GM12878 (cell line): ENCODE data around the gene PTCRA. TPM values are rescaled to one million over a fixed set of nuclear protein-coding genes. Genes with fewer than 3 reads are reported as not detected.

Source experiments
- ASH2L ChIP-seq: fragments of 300-600, 200-600 bp; sonication (generic); IDR thresholded peaks from 2 replicates; pipeline ENCODE4 v1.6.1; 2017; ENCODE audit warnings: low read depth, mild to moderate bottlenecking, borderline replicate concordance
- BACH1 ChIP-seq: fragments of 450-650 bp; IDR thresholded peaks from 2 replicates; pipeline ENCODE4 v1.6.1; 2017; ENCODE audit warnings: mild to moderate bottlenecking, borderline replicate concordance
- CHD1 ChIP-seq: IDR thresholded peaks from 2 replicates; pipeline ENCODE4 v1.6.1; 2012; ENCODE audit warnings: low read depth, low read length, improper control_type of control experiment
- EP300 ChIP-seq, 2 experiments: fragments of 150-350 bp in 1 of 2; IDR thresholded peaks; 2 replicates each; pipeline ENCODE4 v1.6.1; 2011 to 2012; ENCODE audit warnings: low read depth in 2 of 2, low read length in 2 of 2, borderline replicate concordance in 1 of 2, improper control_type of control experiment in 1 of 2, inconsistent platforms in 1 of 2; ENCODE audit not compliant: control insufficient read depth in 1 of 2
- HCFC1 ChIP-seq: fragments of 150-350 bp; IDR thresholded peaks from 2 replicates; pipeline ENCODE4 v1.6.1; 2014; ENCODE audit warnings: low read length
- NBN ChIP-seq: fragments of 450-650 bp; IDR thresholded peaks from 2 replicates; pipeline ENCODE4 v1.6.1; 2016
- NFXL1 ChIP-seq: fragments of 450-650 bp; IDR thresholded peaks from 2 replicates; pipeline ENCODE4 v1.6.1; 2017; ENCODE audit warnings: antibody characterized with exemption, mild to moderate bottlenecking, borderline replicate concordance
- PAX8 ChIP-seq: fragments of 450-650 bp; IDR thresholded peaks from 2 replicates; pipeline ENCODE4 v1.6.1; 2017; ENCODE audit warnings: mild to moderate bottlenecking, moderate library complexity
- RFX5 ChIP-seq: IDR thresholded peaks from 2 replicates; pipeline ENCODE4 v1.6.1; 2011; ENCODE audit warnings: low read depth, low read length, improper control_type of control experiment
- SMC3 ChIP-seq: IDR thresholded peaks from 2 replicates; pipeline ENCODE4 v1.6.1; 2011; ENCODE audit warnings: low read length, improper control_type of control experiment, borderline replicate concordance
- STAT1 ChIP-seq: fragments of 450-650 bp; conservative IDR thresholded peaks from 2 replicates; pipeline ENCODE4 v1.6.1; 2014; ENCODE audit warnings: antibody characterized with exemption, mild to moderate bottlenecking
- TBL1XR1 ChIP-seq: IDR thresholded peaks from 2 replicates; pipeline ENCODE4 v1.6.1; 2012; ENCODE audit warnings: low read depth, low read length, improper control_type of control experiment
- WRNIP1 ChIP-seq: IDR thresholded peaks from 2 replicates; pipeline ENCODE4 v1.6.1; 2011; ENCODE audit warnings: low read depth, low read length, improper control_type of control experiment, borderline replicate concordance
- polyA plus RNA-seq, 11 experiments: library from polyadenylated mRNA; depleted of rRNA in 4 of 11; unstranded in 6 of 11; stranded (reverse) in 5 of 11; fragments of >200 nt; fragmentation: Nextera tagmentation in 4 of 11; fragmentation: Illumina TruSeq in 1 of 11; extraction: Ambion mirVana in 4 of 11; extraction: Trizol in 1 of 11; gene quantifications; 1 replicate in 1 of 11; 2 replicates in 10 of 11; pipeline versions ENCODE4 v1.2.1 to v1.2.3, GENCODE V29; 2011 to 2016; ENCODE audit warnings: inconsistent platforms in 2 of 11, missing spikeins in 2 of 11, low read depth in 1 of 11
- total RNA-seq, 4 experiments: library from RNA; depleted of rRNA in 3 of 4; stranded (reverse); fragments of >200 nt in 3 of 4; fragmentation: Illumina TruSeq in 1 of 4; extraction: Trizol in 1 of 4; gene quantifications; 2 replicates each; pipeline versions ENCODE4 v1.2.1 to v1.2.3, GENCODE V29; 2013 to 2021
- TF ChIP-seq, protein P1 (sequence below): fragments of 450-650 bp; IDR thresholded peaks from 2 replicates; pipeline ENCODE4 v1.6.1; 2017; ENCODE audit warnings: low read depth, mild to moderate bottlenecking, moderate library complexity
- TF ChIP-seq, protein P2 (sequence below): fragments of 450-650 bp; IDR thresholded peaks from 2 replicates; pipeline ENCODE4 v1.6.1; 2018; ENCODE audit warnings: mild to moderate bottlenecking, low read depth, moderate library complexity; ENCODE audit not compliant: partially characterized antibody
- TF ChIP-seq, protein P3 (sequence below): IDR thresholded peaks from 2 replicates; pipeline ENCODE4 v1.6.1; 2012; ENCODE audit warnings: low read length, inconsistent platforms
- TF ChIP-seq, protein P4 (sequence below): fragments of 150-350 bp; IDR thresholded peaks from 2 replicates; pipeline ENCODE4 v1.6.1; 2014; ENCODE audit warnings: mild to moderate bottlenecking, low read depth, low read length
- TF ChIP-seq, protein P5 (sequence below): fragments of 450-650 bp; IDR thresholded peaks from 2 replicates; pipeline ENCODE4 v1.6.1; 2017; ENCODE audit warnings: mild to moderate bottlenecking, moderate library complexity

Gene PTCRA
- total and polyA plus RNA-seq, 10 of the 15 experiments (the other 5 are each of a cell fraction or from before 2014, with no cell fraction given): 0.10 to 1.1 (median 0.19) TPM; not detected in 4

DNA sequence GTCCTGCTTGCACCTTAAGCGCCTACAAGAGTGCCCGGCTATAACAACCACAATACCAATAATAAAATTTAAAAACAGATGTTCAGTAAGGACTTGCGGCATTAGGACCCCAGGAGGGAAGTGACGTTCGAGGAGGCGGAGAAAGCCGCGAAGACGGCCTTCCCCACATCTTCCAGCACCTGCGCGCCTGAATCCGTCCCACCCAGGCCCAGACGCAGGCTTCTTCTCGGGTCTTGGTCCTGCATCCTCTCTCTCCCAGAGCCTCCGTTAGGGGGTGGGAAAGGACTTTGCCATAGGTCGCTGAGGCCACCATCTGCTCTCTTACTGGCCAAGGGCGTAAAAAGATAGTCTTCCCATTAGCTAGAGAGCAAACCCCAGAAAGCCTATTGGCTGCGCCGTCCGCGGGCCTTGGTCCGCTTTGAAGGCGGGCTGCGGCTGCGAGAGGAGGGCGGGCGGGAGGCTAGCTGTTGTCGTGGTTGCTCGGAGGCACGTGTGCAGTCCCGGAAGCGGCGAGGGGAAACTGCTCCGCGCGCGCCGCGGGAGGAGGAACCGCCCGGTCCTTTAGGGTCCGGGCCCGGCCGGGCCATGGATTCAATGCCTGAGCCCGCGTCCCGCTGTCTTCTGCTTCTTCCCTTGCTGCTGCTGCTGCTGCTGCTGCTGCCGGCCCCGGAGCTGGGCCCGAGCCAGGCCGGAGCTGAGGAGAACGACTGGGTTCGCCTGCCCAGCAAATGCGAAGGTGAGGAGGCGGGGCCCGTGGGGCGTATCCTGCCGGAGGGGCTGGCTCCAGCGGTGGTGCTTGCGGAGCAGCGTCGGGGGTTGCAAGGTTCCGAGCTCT lies 13.3 kb downstream of the PTCRA start, which contains the start of gene CNPY3 (continued):
- TF ChIP-seq, protein P1, sequence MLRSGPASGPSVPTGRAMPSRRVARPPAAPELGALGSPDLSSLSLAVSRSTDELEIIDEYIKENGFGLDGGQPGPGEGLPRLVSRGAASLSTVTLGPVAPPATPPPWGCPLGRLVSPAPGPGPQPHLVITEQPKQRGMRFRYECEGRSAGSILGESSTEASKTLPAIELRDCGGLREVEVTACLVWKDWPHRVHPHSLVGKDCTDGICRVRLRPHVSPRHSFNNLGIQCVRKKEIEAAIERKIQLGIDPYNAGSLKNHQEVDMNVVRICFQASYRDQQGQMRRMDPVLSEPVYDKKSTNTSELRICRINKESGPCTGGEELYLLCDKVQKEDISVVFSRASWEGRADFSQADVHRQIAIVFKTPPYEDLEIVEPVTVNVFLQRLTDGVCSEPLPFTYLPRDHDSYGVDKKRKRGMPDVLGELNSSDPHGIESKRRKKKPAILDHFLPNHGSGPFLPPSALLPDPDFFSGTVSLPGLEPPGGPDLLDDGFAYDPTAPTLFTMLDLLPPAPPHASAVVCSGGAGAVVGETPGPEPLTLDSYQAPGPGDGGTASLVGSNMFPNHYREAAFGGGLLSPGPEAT: peak; percentile 45; the same call in 1 of the 2 replicates
- TF ChIP-seq NFXL1 (no peak), RFX5 (peak; percentile 84), ASH2L (no peak), HCFC1 (peak; percentile 48; the same call in 1 of the 2 replicates), EP300 (IDR thresholded peaks at IDR 0.05; ENCODE audit: borderline replicate concordance in 1 of 2, control insufficient read depth in 1 of 2, low read depth in 2 of 2, low read length in 2 of 2) (peak in 1 of 2 experiments; percentile 72; a peak in 1 of 4 replicates), PAX8 (no peak), WRNIP1 (no peak), SMC3 (no peak), BACH1 (peak; percentile 81; the same call in 1 of the 2 replicates), NBN (no peak), TBL1XR1 (no peak), STAT1 (no peak), CHD1 (no peak)
- TF ChIP-seq, protein P2, sequence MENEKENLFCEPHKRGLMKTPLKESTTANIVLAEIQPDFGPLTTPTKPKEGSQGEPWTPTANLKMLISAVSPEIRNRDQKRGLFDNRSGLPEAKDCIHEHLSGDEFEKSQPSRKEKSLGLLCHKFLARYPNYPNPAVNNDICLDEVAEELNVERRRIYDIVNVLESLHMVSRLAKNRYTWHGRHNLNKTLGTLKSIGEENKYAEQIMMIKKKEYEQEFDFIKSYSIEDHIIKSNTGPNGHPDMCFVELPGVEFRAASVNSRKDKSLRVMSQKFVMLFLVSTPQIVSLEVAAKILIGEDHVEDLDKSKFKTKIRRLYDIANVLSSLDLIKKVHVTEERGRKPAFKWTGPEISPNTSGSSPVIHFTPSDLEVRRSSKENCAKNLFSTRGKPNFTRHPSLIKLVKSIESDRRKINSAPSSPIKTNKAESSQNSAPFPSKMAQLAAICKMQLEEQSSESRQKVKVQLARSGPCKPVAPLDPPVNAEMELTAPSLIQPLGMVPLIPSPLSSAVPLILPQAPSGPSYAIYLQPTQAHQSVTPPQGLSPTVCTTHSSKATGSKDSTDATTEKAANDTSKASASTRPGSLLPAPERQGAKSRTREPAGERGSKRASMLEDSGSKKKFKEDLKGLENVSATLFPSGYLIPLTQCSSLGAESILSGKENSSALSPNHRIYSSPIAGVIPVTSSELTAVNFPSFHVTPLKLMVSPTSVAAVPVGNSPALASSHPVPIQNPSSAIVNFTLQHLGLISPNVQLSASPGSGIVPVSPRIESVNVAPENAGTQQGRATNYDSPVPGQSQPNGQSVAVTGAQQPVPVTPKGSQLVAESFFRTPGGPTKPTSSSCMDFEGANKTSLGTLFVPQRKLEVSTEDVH: peak; percentile 1
- TF ChIP-seq, protein P3, sequence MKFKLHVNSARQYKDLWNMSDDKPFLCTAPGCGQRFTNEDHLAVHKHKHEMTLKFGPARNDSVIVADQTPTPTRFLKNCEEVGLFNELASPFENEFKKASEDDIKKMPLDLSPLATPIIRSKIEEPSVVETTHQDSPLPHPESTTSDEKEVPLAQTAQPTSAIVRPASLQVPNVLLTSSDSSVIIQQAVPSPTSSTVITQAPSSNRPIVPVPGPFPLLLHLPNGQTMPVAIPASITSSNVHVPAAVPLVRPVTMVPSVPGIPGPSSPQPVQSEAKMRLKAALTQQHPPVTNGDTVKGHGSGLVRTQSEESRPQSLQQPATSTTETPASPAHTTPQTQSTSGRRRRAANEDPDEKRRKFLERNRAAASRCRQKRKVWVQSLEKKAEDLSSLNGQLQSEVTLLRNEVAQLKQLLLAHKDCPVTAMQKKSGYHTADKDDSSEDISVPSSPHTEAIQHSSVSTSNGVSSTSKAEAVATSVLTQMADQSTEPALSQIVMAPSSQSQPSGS: no peak
- TF ChIP-seq, protein P4, sequence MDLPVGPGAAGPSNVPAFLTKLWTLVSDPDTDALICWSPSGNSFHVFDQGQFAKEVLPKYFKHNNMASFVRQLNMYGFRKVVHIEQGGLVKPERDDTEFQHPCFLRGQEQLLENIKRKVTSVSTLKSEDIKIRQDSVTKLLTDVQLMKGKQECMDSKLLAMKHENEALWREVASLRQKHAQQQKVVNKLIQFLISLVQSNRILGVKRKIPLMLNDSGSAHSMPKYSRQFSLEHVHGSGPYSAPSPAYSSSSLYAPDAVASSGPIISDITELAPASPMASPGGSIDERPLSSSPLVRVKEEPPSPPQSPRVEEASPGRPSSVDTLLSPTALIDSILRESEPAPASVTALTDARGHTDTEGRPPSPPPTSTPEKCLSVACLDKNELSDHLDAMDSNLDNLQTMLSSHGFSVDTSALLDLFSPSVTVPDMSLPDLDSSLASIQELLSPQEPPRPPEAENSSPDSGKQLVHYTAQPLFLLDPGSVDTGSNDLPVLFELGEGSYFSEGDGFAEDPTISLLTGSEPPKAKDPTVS: no peak
- TF ChIP-seq, protein P5, sequence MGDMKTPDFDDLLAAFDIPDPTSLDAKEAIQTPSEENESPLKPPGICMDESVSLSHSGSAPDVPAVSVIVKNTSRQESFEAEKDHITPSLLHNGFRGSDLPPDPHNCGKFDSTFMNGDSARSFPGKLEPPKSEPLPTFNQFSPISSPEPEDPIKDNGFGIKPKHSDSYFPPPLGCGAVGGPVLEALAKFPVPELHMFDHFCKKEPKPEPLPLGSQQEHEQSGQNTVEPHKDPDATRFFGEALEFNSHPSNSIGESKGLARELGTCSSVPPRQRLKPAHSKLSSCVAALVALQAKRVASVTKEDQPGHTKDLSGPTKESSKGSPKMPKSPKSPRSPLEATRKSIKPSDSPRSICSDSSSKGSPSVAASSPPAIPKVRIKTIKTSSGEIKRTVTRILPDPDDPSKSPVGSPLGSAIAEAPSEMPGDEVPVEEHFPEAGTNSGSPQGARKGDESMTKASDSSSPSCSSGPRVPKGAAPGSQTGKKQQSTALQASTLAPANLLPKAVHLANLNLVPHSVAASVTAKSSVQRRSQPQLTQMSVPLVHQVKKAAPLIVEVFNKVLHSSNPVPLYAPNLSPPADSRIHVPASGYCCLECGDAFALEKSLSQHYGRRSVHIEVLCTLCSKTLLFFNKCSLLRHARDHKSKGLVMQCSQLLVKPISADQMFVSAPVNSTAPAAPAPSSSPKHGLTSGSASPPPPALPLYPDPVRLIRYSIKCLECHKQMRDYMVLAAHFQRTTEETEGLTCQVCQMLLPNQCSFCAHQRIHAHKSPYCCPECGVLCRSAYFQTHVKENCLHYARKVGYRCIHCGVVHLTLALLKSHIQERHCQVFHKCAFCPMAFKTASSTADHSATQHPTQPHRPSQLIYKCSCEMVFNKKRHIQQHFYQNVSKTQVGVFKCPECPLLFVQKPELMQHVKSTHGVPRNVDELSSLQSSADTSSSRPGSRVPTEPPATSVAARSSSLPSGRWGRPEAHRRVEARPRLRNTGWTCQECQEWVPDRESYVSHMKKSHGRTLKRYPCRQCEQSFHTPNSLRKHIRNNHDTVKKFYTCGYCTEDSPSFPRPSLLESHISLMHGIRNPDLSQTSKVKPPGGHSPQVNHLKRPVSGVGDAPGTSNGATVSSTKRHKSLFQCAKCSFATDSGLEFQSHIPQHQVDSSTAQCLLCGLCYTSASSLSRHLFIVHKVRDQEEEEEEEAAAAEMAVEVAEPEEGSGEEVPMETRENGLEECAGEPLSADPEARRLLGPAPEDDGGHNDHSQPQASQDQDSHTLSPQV: no peak
